HG03575 (cell line): ENCODE measurements around the gene KIF25.

Experiments used
- ATAC-seq: cut with Tn5 transposase; IDR thresholded peaks from one replicate; pipeline ENCODE4 v1.9.1; 2021; ENCODE audit not compliant: unreplicated experiment, insufficient number of reproducible peaks, low FRiP score; ENCODE audit errors: extremely low read depth

KIF25 gene, protein sequence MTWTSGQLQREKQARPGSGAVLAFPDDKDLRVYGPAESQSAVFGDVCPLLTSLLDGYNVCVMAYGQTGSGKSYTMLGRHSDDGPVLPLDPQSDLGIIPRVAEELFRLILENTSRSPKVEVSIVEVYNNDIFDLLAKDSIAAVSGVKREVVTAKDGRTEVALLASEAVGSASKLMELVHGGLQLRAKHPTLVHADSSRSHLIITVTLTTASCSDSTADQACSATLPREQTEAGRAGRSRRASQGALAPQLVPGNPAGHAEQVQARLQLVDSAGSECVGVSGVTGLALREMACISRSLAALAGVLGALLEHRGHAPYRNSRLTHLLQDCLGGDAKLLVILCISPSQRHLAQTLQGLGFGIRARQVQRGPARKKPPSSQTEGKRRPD

DNA sequence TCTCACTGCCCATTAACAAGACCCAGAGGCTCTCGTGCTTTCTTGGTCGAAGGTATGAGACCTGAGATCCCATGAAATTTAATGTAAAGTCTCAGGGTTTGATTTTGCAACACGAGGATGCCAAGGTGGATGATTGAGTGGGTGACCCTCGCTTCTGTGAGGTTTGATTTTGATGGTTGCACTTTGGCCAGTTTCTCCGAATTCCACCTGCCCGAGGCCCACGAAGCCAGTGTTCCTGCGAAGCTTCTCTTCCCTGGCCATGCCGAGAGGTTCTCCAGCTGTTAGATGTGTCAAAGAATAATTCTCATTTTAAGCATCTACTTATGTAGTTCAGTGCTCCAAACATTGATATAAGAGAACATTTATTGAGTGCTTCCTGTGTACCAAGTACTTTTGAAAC is at the start of gene KIF25:
TSS of gene KIF25 (plus strand) at position 30 of the 400 bp plus-strand sequence. CDS start 31,915 bp downstream, outside the sequence.
- no peak for ATAC-seq

DNA sequence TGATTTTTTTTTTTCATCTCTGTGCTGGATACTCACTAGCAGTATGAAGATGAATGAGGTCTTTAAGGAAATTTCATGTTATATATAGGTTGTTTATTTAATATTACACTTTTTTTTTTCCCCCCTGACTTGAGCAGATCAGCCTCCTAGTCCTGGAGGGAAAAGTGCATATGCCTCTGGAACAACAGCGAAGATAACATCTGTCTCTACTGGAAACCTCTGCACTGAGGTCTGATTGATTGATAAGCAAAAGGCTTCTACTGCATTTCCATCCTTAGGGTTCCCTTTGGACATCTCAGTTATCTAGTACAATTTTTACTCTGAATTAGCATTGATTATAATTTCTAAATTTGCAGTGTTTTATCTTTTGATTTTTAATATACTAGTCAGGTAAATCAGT is 49.8 kb upstream of the KIF25 start:
- ATAC-seq: no peak

DNA sequence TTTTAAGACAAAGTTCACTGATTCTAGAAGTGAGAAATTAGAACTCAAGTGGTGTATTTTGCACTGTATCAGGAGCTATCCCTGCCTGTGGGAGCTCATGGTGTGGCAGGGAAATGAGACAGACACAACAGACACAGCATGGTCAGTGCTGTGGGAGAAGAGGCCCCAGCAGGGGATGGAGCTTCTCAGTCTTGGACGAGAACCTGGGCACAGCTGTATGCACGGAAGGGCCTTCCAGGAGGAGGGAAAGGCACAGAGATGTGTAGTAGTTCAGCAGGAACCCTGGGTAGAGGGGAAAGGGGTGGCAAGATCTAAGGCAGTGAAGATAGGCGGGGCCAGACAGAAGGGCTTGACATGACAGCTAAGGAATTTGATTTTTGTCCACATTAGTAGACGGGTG is 48.8 kb upstream of the KIF25 start:
- ATAC-seq: no peak

DNA sequence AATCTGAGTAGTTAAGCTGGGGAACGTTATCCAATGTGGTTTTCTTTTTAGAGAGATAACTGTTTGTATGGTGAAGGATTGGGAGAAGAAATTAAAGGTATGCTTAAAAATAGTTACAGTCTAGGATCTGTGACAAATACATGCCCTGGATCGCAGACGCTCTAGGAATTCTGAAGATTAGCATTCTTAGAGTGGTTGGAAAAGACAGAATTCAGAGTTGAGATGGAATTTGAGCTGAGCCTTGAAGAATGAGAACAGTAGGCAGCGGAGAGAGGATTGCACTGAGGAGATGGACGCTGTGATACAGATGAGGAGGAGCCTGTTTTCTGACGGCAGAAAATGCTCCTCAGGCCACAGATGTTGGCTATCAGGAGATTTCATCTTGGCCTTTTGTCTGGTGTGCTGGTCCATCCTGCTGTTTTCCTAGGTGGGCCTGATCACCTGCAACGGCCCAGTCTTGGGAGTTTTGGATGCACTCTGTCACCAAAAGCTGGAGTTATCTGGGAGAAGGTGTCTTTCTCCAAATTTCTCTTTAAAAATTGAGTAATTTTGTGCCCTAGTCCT is 48.3 kb upstream of the KIF25 start:
- ATAC-seq: no peak

DNA sequence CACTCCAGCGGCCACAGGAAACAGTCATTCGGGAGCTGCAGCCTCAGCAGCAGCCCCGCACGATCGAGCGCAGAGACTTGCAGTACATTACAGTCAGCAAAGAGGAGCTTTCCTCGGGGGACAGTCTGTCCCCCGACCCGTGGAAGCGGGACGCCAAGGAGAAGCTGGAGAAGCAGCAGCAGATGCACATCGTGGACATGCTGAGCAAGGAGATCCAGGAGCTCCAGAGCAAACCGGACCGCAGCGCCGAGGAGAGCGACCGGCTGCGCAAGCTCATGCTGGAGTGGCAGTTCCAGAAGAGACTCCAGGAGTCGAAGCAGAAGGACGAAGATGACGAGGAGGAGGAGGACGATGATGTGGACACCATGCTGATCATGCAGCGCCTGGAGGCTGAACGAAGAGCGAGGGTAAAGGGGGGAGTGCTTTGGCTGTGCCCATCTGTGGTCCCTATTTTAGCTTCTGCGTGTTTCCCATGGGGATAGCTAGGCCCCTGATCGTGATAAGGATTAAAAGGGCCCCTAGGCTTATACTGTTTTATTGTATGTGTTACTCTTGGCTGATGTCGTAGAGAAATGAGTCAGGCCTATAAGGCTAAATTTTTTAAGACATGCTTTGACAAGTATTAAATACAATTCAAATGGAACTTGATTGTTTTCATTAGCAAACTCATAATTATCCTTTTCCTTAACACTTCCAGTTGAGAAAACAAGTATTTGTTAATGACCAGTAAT is 45.5 kb upstream of the KIF25 start:
- ATAC-seq: no peak

DNA sequence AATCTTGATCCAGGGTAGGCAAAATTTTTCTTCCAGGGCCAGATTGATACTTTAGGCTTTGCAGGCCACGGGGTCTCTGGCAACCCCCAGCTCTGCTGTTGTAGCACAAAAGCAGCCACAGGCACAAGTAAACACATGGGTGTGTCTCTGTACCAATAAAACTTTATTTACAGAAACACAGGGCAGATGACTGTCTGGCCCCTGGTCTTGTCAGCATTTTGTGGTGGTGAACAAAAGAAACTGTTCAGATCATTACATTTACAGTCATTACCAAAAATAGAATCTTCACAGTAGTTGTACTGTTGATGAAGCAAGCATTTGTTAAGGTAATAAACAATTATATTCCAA is 45.0 kb upstream of the KIF25 start:
- ATAC-seq: no peak

DNA sequence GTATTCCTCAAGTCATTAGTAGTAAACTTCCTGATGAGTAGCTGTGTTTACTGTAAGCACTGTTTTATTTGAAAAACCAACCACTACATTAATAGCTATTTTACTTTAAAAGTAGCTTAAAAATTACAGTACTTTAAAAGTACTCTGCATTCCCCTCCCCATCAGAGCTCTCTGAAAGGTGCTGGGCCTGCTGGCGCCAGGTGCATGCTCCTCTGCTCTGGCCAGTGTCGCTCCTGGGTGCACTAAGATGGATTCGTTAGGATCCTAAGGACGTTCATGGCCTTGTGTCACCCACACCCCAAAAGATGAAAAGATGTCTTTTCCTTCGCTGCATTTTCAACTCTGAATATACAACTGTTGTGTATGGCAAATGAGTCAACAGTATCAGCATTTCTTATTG is 43.9 kb upstream of the KIF25 start:
- ATAC-seq: no peak

DNA sequence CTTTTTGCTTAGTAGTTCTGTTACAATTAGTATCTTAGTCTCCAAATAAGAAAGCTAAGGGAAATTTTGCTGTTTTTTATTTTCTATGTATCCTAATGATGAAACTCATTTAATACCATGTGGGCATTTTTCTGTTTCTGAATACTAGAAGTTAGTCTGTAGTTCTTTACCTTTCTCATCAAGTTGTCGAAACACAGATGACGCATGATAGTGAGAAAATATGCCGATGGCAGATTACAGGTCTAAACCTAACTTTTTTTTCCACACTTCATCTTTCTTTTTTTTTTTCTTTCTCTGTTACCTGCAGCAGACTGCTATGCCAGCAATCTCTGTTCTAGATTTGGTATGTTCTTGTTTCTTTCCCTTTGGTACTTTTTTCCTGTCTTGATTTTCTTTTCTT is 43.3 kb upstream of the KIF25 start:
- ATAC-seq: no peak

DNA sequence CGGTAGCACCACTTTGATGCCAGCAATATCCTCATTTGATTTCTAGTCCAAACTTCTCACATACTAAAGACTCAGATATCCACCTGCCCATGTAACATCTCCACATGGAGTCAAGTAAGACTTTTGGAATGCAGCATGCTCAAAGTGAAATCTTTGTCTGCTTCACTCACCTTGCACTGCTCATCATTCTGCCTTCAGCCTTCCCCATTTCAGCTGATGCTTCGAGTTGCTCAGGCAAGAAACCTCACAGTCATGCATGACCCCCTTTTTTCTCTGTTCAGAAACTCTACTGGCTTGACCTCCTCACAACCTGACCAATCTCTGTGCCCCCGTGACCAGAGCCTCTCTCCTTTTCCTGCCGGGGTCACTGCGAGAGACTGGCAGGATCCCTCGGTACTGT is 41.0 kb upstream of the KIF25 start:
- ATAC-seq: no peak

DNA sequence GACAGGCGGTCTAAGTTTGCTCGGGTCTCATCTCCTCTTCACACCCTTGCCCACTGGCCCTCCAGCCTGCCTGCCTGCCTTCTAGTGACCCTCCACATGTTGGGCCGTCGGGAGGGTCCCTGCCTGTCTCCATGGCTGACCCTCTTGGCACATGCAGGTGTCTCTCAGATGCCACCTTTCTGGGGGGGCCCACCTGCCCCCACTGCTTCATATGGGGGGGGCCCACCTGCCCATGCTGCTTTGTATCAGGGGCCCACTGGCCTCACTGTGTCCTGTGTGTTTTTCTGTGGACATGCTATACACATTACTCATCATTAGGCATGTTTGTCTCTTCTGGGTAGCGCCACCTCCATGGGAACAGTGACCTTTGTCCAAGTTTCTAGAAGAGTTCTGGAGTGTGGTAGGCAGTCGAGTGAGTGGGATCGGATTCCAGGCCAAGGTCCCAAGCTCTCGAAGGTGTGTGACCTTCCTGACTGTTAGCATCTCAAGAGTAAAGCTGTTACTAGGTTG is 40.4 kb upstream of the KIF25 start:
- no peak for ATAC-seq

DNA sequence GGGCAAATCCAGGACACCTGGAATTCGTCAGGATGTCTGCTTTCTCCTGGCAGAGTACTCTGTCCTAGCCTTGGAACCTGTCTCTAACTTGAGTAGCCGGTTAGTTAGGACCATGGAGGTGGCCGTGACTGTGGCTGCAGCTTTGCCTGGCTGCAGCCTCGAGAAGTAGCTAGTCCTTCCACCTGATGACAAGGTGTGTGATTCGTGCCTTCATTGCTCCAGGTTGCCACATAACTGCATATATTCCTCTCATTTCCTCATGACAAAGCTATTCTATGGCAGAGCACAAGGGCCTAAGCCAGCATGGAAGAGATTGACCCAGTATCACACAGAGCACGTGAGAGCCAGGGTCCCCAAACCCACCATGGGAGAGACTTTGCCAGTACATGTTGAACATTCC is 39.8 kb upstream of the KIF25 start:
- no peak for ATAC-seq

DNA sequence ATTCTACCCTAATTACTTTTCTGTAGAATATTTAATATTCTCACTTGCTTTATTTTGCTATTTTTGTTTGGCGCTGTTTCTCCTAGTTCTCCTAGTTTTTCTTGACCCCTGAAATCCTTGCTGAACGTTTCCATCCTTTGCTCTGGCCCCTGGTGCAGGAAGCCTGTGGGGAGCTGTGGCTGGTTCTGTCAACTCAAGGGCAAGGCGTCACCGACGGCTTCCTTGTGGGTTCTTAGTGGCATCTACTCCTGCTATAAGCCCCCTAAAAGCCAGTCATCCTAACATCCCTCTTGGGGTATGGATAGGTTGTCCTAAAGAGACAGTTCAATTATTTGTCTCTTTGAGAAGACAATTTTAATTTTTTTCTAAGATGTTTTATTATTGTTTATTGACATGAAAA is 36.9 kb upstream of the KIF25 start:
- no peak for ATAC-seq

DNA sequence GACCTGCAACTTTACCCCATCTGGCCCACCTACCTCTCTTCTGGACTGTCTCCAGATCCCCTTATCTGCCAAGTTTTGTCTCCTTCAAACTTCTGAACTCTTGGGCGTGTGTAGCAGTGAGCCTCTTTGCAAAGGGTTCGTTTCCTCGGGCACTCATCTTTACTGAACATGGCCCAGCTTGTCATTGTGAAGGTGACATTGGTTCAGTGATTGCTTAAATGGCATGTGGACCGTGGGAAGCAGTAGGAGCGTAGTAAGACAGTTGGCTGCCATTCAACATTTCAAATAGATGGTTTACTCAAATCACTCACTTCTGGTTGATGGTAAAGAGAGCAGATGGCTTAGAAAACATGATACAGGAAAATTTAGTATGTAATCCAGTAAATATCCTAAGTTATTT is 34.8 kb upstream of the KIF25 start:
- no peak for ATAC-seq

DNA sequence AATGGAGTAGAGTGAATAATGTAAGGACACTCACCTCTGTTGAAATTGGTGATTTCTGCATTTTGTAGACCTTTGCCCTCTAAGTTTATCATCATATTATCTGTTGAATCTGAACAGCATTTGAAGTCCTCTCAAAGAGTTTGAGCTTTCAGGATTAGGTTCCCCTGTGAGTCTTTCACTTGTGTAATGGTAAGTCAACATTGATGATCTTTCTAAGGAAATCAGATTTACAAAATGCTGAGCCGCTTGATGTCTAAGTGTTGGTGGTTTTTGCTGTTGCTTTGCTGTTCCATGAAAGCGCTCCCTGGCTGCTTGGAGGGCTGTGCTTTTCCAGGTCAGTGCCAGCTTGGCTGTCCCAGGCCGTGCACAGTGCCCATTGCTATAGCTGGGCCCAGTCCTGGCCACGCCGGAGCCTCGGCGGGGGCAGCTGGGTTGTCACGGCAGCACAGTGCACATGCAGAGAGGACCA is 33.8 kb upstream of the KIF25 start:
- no peak for ATAC-seq

DNA sequence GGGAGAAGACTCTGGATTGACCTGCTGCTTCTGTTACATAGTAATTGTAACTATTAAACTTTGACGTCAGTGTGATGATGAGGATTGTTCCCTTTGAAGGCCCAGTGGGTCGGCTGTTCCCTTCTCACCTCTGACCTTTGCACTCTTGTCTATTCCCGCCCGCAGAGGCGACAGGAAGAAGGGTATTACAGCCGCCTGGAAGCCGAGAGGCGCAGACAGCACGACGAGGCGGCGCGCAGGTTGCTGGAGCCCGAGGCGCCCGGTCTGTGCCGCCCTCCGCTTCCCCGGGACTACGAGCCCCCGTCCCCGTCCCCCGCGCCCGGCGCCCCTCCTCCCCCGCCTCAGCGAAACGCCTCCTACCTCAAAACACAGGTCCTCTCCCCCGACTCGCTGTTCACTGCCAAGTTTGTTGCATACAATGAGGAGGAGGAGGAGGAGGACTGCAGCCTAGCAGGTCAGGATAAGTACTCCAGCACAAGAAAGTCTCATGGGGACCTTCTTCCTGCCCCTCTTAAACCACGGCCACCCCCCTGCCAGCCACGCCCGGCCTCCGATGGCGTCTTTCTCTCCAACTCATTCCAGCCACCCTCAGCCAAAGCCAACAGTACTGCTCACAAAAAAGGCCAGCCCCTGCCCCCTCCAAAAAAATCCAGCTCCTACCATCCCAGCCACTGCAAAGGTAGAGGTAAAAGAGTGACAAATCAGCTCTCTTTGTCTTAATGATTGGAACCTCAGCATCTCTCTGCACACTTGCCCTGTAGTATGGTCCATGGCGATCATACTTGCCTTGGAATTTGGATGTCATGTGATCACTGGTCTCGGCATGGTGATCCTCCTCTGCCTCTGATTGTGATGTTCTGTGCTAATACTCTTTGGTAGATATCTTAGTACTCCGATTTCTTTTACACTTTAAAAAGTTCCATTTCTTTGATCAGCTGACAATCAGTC is 31.6 kb upstream of the KIF25 start:
- no peak for ATAC-seq

DNA sequence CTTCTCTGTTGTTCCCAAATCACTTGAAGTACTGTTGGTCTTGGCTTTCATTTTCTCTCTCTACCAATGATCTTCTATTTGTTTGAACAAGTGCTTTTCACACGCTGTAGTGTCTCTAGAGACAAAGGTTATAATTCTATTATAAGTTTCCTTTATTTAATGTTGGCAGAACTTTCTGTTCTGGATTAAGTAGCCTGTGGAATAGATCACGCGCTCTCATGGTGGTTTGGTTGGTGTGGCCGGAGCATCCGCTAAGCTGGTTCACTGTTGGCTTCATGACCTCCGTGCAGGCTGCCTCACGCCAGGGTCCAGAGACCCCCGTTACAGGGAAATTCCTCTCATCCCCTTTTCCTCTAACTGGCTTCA is 30.9 kb upstream of the KIF25 start:
- no peak for ATAC-seq

DNA sequence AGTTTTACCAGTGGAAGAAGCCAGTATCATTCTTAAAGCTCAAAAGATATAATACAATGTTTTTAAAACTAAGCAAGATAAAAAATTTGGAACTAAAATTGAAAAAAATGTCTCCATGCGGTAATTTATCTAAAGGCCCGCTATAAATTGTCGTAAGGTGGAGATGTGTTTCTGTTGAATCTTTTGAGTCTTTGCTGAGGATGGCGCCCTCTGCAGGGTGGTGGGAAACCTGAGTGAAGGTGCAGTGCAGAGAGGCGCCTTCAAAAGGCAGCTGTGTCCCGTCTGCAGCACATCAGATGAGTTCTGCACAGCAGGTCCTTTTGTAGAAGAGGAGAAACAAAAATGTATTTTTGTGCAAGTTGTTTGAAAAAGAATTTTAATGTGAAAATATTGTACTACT is 29.4 kb upstream of the KIF25 start:
- ATAC-seq: no peak

DNA sequence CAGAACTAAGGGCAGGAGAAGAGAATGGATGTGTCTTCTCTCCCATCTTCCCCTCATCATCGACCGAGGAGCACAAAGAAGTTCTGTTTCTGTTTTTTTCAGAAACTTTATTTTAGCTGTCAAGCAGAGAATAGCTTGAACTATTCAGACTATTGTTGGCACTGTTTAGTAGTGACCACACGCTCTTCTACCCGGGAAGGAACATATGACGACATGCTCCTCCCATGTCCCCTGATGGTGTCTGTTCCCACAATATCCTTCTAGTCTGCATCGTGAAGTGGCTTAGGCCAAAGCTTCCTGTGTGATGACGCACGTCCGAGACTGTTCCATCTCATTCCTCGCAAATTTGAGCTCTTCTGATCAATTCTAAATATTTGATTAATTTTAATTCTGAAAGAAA is 27.2 kb upstream of the KIF25 start:
- ATAC-seq: no peak

DNA sequence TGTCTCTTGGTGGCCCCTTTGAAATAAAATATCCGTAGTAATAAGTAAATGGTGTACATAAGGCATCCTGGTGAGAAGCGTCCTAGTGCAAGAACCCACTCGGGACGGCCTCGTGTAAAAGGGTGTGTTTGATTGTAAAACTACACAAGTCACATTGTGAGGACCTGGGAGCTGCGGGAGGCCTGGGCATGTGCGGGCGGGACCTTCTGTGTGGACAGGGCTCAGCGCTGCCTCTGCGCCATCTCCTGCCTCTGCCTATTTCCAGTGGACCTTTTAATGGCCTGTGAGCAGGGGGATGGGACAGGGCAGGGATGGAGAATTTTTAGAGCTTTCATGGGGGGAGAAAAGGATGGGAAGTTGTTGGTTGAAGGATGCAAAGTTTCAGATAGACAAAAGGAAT is 25.3 kb upstream of the KIF25 start:
- no peak for ATAC-seq
